LNCAP (cell line): ENCODE measurements around the gene CHMP1A.

Experiments used
- TF ChIP-seq, protein P1 (sequence below): fragments of 450-650 bp; IDR thresholded peaks from 2 replicates; pipeline ENCODE4 v1.5.1; 2017; ENCODE audit warnings: mild to moderate bottlenecking

CHMP1A gene

GRCh38 chr16:89687092-89687940, 29.8 kb upstream of the CHMP1A start:
- TF ChIP-seq, protein P1, sequence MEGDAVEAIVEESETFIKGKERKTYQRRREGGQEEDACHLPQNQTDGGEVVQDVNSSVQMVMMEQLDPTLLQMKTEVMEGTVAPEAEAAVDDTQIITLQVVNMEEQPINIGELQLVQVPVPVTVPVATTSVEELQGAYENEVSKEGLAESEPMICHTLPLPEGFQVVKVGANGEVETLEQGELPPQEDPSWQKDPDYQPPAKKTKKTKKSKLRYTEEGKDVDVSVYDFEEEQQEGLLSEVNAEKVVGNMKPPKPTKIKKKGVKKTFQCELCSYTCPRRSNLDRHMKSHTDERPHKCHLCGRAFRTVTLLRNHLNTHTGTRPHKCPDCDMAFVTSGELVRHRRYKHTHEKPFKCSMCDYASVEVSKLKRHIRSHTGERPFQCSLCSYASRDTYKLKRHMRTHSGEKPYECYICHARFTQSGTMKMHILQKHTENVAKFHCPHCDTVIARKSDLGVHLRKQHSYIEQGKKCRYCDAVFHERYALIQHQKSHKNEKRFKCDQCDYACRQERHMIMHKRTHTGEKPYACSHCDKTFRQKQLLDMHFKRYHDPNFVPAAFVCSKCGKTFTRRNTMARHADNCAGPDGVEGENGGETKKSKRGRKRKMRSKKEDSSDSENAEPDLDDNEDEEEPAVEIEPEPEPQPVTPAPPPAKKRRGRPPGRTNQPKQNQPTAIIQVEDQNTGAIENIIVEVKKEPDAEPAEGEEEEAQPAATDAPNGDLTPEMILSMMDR: no peak

- TF ChIP-seq, protein P1: no peak
These were observed 29.1 kb upstream of the CHMP1A start, which contains the start of gene CDK10 for GRCh38 chr16:89686520-89687091. Gene CDK10 (plus strand): TSS chr16:89686689. CDS start chr16:89686711, 22 bp downstream.

DNA sequence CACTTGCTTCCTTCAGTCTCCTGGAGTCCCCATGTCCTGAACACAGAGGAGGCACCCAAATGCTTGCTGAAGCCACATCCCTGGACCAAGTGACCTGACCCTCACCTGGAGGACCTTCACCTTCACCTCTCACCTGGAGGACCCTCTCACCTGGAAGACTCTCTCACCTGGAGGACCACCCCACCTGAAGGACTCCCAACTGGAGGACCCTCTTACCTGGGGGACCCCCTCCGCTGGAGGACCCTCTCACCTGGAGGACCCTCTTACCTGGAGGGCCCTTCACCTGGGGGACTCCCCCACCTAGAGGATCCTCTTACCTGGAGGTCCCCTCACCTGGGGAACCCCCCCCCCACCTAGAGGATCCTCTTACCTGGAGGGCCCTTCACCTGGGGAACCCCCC, 28.4 kb upstream of the CHMP1A start:
- TF ChIP-seq, protein P1: no peak

GRCh38 chr16:89678258-89678657, 20.8 kb upstream of the CHMP1A start:
- TF ChIP-seq, protein P1: no peak

DNA sequence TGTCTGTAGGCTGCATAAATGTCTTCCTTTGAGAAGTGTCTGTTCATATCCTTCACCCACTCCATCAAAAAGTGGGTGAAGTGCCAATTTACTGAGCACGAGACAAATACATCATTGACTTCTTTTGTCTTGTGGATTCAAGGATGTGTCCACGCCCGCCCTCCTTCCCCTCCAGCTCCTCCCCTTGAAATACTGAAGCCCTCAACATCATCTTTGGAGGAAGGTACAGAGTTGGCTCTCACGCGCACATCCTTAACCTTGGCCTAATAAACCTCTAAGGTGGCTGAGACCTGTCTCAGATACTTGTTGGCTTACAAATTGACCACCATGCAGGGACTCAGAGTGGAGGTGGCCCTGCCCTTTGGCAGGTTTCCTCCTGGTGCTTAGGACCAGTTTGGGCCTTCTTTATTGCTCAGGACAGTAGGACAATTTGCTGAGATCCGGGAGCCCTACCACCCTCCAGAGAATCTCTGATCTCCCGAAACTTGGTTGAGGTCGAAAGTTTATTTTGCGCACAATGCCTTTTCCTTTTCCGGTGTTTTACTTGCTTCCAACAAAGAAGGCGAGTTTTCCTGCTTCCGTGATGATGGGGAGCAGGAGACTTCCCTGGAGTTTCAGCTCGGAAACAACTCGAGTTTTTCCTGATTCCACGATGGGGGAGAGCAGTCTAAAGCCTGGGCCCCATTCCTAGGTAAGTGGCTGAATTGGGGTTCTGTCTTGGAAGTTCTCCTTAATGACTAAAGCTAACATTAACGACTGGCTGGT, 14.9 kb upstream of the CHMP1A start:
- TF ChIP-seq, protein P1: no peak

DNA sequence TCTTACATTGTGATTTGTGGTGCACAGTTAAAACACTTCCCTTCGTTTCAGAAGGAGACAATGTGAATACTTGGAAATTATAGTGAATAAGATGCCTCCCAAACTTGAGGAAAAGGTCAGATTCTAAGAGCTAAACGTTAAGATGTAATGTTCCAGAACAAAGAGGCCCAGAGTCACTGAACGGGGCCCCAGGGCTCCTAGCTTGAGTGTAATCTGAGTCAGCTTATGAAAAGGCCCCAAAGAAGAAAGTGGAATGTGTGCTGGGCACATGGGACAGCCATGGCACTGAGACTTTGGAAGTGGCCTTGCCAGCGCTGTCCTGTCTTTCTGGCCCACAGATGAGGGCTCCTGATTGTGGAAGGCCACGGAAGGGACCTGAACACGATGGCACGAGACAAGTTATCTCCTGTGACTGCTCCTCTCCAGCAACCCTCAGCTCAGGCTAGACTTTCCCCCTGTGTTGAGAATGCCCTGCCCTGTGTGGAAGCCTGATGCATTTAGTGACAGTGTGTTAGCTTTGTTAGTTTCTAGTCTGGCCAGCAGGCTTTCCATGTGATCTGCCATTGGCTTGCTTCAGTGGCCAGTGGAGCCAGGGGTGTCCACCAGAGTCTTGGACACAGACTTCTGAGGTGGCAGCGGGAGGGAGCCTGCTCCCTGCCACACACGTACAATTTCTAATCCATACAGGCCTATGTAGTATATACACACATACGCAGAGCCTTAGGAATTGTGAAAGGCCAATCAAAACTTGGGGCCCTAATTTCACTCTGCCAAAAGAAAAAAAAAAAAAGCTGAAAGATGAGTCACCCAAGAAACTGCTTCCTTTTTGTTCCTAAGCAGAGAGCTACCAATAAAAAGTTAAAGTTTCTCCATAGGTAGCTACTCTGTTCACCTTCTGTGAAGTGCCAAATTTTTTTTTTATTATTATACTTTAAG, 13.3 kb upstream of the CHMP1A start:
- TF ChIP-seq, protein P1: no peak

GRCh38 chr16:89669755-89670154, 12.2 kb upstream of the CHMP1A start:
- TF ChIP-seq, protein P1: no peak
